ENCODE data around the gene UNC45A.

- TF ChIP-seq CTCF (IDR thresholded peaks at IDR 0.05; ENCODE audit: low read depth, low read length, missing input control) (no peak), TAF1 (conservative IDR thresholded peaks at IDR 0.05) (no peak), EGR1 (IDR thresholded peaks at IDR 0.05; ENCODE audit: low read depth in 2 of 2) (no peak), JUND (IDR thresholded peaks at IDR 0.05) (no peak), FOXA1 (IDR thresholded peaks at IDR 0.05) (no peak), ATF3 (IDR thresholded peaks at IDR 0.05) (no peak)
- TF ChIP-seq, protein P1, sequence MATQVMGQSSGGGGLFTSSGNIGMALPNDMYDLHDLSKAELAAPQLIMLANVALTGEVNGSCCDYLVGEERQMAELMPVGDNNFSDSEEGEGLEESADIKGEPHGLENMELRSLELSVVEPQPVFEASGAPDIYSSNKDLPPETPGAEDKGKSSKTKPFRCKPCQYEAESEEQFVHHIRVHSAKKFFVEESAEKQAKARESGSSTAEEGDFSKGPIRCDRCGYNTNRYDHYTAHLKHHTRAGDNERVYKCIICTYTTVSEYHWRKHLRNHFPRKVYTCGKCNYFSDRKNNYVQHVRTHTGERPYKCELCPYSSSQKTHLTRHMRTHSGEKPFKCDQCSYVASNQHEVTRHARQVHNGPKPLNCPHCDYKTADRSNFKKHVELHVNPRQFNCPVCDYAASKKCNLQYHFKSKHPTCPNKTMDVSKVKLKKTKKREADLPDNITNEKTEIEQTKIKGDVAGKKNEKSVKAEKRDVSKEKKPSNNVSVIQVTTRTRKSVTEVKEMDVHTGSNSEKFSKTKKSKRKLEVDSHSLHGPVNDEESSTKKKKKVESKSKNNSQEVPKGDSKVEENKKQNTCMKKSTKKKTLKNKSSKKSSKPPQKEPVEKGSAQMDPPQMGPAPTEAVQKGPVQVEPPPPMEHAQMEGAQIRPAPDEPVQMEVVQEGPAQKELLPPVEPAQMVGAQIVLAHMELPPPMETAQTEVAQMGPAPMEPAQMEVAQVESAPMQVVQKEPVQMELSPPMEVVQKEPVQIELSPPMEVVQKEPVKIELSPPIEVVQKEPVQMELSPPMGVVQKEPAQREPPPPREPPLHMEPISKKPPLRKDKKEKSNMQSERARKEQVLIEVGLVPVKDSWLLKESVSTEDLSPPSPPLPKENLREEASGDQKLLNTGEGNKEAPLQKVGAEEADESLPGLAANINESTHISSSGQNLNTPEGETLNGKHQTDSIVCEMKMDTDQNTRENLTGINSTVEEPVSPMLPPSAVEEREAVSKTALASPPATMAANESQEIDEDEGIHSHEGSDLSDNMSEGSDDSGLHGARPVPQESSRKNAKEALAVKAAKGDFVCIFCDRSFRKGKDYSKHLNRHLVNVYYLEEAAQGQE (IDR thresholded peaks at IDR 0.05), result no peak
Measured at GRCh38 chr15:90959894-90960293, 24.8 kb downstream of the UNC45A start.
